HepG2 (cell line): ENCODE measurements around the gene PSENEN. TPM values are rescaled to one million over a fixed set of nuclear protein-coding genes. Genes with fewer than 3 reads are reported as not detected.

Experiments used
- ATF1 ChIP-seq: IDR thresholded peaks from 2 replicates; pipeline ENCODE4 v1.6.1; 2016; ENCODE audit warnings: mild to moderate bottlenecking, control low read depth
- CEBPB ChIP-seq: IDR thresholded peaks from 2 replicates; pipeline ENCODE4 v1.6.1; 2011; ENCODE audit warnings: low read depth, low read length, improper control_type of control experiment, borderline replicate concordance
- CEBPG ChIP-seq: IDR thresholded peaks from 2 replicates; pipeline ENCODE4 v1.6.1; 2016
- CREB1 ChIP-seq, 2 experiments: fragments of 450-650 bp in 1 of 2; IDR thresholded peaks; 2 replicates each; pipeline ENCODE4 v1.6.1; 2016 to 2017; ENCODE audit warnings: control low read depth in 1 of 2, mild to moderate bottlenecking in 1 of 2, missing compliant biosample characterization in 1 of 2, missing genetic modification characterization in 1 of 2
- CREM ChIP-seq, 2 experiments: sonication (generic) in 1 of 2; formaldehyde crosslinking in 1 of 2; IDR thresholded peaks; 2 replicates each; pipeline versions ENCODE4 v1.4.0 to v1.6.1; 2016 to 2020; ENCODE audit warnings: antibody characterized with exemption in 1 of 2, mild to moderate bottlenecking in 1 of 2, missing genetic modification reagents in 1 of 2
- FOXK1 ChIP-seq: sonication (generic); formaldehyde crosslinking; IDR thresholded peaks from 2 replicates; pipeline ENCODE4 v1.4.0; 2020; ENCODE audit warnings: low read depth, missing genetic modification reagents, borderline replicate concordance
- GATAD2A ChIP-seq: IDR thresholded peaks from 2 replicates; pipeline ENCODE4 v1.6.1; 2016
- MEIS1 ChIP-seq: sonication (generic); formaldehyde crosslinking; IDR thresholded peaks from 2 replicates; pipeline ENCODE4 v1.9.0; 2021; ENCODE audit warnings: mild to moderate bottlenecking, missing genetic modification reagents, moderate library complexity, borderline replicate concordance
- NFRKB ChIP-seq: fragments of 450-650 bp; IDR thresholded peaks from 2 replicates; pipeline ENCODE4 v1.6.1; 2017
- NFYC ChIP-seq: IDR thresholded peaks from 2 replicates; pipeline ENCODE4 v1.6.1; 2016; ENCODE audit warnings: missing genetic modification reagents, missing compliant biosample characterization
- NR3C1 ChIP-seq: sonication (generic); formaldehyde crosslinking; IDR thresholded peaks from 2 replicates; pipeline ENCODE4 v1.4.0; 2020; ENCODE audit warnings: missing genetic modification reagents
- RARG ChIP-seq: sonication (generic); formaldehyde crosslinking; IDR thresholded peaks from 2 replicates; pipeline ENCODE4 v1.4.0; 2020; ENCODE audit warnings: low read depth, mild to moderate bottlenecking, missing genetic modification reagents
- SOX13 ChIP-seq, 3 experiments: fragments of 450-650 bp in 1 of 3; sonication (generic) in 1 of 3; formaldehyde crosslinking in 1 of 3; IDR thresholded peaks in 2 of 3; conservative IDR thresholded peaks in 1 of 3; 2 replicates each; pipeline versions ENCODE4 v1.5.0 to v1.6.1; 2016 to 2020; ENCODE audit warnings: antibody characterized with exemption in 1 of 3, mild to moderate bottlenecking in 1 of 3, missing compliant biosample characterization in 1 of 3, missing genetic modification reagents in 1 of 3, moderate library complexity in 1 of 3
- TCF7 ChIP-seq: sonication (generic); IDR thresholded peaks from 2 replicates; pipeline ENCODE4 v1.6.1; 2016; ENCODE audit warnings: antibody characterized with exemption, low read depth
- ZNF121 ChIP-seq: sonication (generic); formaldehyde crosslinking; IDR thresholded peaks from 2 replicates; pipeline ENCODE4 v1.5.0; 2020; ENCODE audit warnings: mild to moderate bottlenecking, missing genetic modification reagents
- ZNF224 ChIP-seq: sonication (generic); formaldehyde crosslinking; IDR thresholded peaks from 2 replicates; pipeline ENCODE4 v1.5.0; 2020; ENCODE audit warnings: mild to moderate bottlenecking, missing genetic modification reagents
- ZNF24 ChIP-seq: fragments of 450-650 bp; IDR thresholded peaks from 2 replicates; pipeline ENCODE4 v1.6.1; 2017; ENCODE audit warnings: antibody characterized with exemption, mild to moderate bottlenecking
- ZNF30 ChIP-seq: sonication (generic); formaldehyde crosslinking; IDR thresholded peaks from 2 replicates; pipeline ENCODE4 v1.5.0; 2020; ENCODE audit warnings: mild to moderate bottlenecking, missing genetic modification reagents
- ZNF615 ChIP-seq: sonication (generic); formaldehyde crosslinking; IDR thresholded peaks from 2 replicates; pipeline ENCODE4 v1.5.0; 2020; ENCODE audit warnings: mild to moderate bottlenecking, missing genetic modification reagents, borderline replicate concordance
- ZNF772 ChIP-seq: sonication (generic); formaldehyde crosslinking; IDR thresholded peaks from 2 replicates; pipeline ENCODE4 v1.5.0; 2020; ENCODE audit warnings: mild to moderate bottlenecking, missing genetic modification reagents
- ZZZ3 ChIP-seq: sonication (generic); formaldehyde crosslinking; IDR thresholded peaks from 2 replicates; pipeline ENCODE4 v1.4.0; 2020; ENCODE audit warnings: missing genetic modification reagents, mild to moderate bottlenecking, borderline replicate concordance
- polyA plus RNA-seq, 8 experiments: library from polyadenylated mRNA; depleted of rRNA in 3 of 8; stranded (reverse) in 7 of 8; unstranded in 1 of 8; fragments of >200 nt; fragmentation: Illumina TruSeq in 4 of 8; extraction: Trizol in 4 of 8; gene quantifications; 2 replicates each; pipeline versions ENCODE4 v1.2.1 to v1.2.3, GENCODE V29; 2011 to 2016; ENCODE audit warnings: low read depth in 4 of 8, missing spikeins in 1 of 8, mixed read lengths in 1 of 8; ENCODE audit not compliant: insufficient read depth in 1 of 8
- total RNA-seq, 5 experiments: library from RNA; depleted of rRNA; stranded (reverse); fragments of >200 nt; fragmentation: Illumina TruSeq; extraction: Trizol; gene quantifications; 2 replicates each; pipeline ENCODE4 v1.2.3, GENCODE V29; 2016; ENCODE audit warnings: low read depth in 1 of 5
- TF ChIP-seq, protein P1 (sequence below): IDR thresholded peaks from 2 replicates; pipeline ENCODE4 v1.6.1; 2016; ENCODE audit warnings: low read depth, borderline replicate concordance
- TF ChIP-seq, protein P2 (sequence below): IDR thresholded peaks from 2 replicates; pipeline ENCODE4 v1.6.1; 2016; ENCODE audit warnings: low read depth
- TF ChIP-seq, protein P3 (sequence below): sonication (generic); formaldehyde crosslinking; IDR thresholded peaks from 2 replicates; pipeline ENCODE4 v1.5.0; 2020; ENCODE audit warnings: mild to moderate bottlenecking, missing genetic modification reagents
- TF ChIP-seq, protein P4 (sequence below): sonication (generic); formaldehyde crosslinking; IDR thresholded peaks from 2 replicates; pipeline ENCODE4 v1.8.0; 2022; ENCODE audit warnings: low read depth, missing genetic modification reagents

Gene PSENEN
- total and polyA plus RNA-seq, 2 of the 13 experiments (the other 11 are each of a cell fraction or from before 2014, with no cell fraction given), result 16.9 to 34.2 TPM

DNA sequence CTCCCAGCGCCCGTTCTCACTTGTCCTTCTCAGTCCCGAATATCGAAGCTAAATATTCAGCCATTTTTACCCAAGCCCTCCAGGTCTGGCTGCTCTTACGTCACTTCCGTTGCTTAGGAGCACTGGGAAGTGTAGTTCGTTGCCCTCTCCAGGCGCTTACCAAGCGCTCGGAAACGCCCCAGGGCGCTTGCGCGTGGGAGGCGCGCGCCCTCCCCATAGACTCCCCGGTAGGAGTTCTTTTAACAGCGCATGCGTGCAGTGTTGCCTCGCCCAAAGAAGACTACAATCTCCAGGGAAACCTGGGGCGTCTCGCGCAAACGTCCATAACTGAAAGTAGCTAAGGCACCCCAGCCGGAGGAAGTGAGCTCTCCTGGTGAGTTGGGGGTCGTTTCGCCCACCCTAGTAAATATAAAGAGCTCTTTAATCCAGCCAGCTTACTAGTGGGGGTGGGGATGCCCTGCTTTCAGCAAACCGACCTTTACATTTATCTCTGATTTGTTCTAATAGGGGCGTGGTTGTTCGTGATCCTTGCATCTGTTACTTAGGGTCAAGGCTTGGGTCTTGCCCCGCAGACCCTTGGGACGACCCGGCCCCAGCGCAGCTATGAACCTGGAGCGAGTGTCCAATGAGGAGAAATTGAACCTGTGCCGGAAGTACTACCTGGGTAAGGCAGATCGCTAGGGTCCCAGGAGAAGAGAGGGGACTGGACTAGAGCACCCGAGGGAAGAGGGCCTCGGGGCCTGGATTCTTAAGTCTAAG is at the start of gene PSENEN, which contains the start of gene U2AF1L4 (continued):
- TF ChIP-seq CEBPB (peak; percentile 67), ZNF772 (no peak), NR3C1 (CRISPR knock-in tag) (no peak), TCF7 (no peak), ZNF224 (0 out of 2 replicates have a peak, but pooled peaks have one; percentile 39), MEIS1 (no peak), NFYC (no peak), CREB1 (IDR thresholded peaks at IDR 0.05) (peak; percentile 95), CREB1 (CRISPR knock-in tag; IDR thresholded peaks at IDR 0.05) (peak; percentile 97), RARG (CRISPR knock-in tag) (no peak), CEBPG (CRISPR knock-in tag) (peak; percentile 46; the same call in 1 of the 2 replicates), GATAD2A (CRISPR knock-in tag) (no peak), ZNF615 (CRISPR knock-in tag) (no peak), ZZZ3 (CRISPR knock-in tag) (no peak), ATF1 (CRISPR knock-in tag) (peak; percentile 91), FOXK1 (CRISPR knock-in tag) (peak; percentile 26; the same call in 1 of the 2 replicates), SOX13 (IDR thresholded peaks at IDR 0.05) (no peak), SOX13 (CRISPR knock-in tag; conservative IDR thresholded peaks at IDR 0.05 in 1 of 2, IDR thresholded peaks at IDR 0.05 in 1 of 2) (no peak), ZNF30 (CRISPR knock-in tag) (no peak), CREM (IDR thresholded peaks at IDR 0.05) (peak; percentile 98), CREM (CRISPR knock-in tag; IDR thresholded peaks at IDR 0.05) (0 out of 2 replicates have a peak, but pooled peaks have one; percentile 35), NFRKB (no peak), ZNF24 (no peak), ZNF121 (no peak)
- TF ChIP-seq, protein P1, sequence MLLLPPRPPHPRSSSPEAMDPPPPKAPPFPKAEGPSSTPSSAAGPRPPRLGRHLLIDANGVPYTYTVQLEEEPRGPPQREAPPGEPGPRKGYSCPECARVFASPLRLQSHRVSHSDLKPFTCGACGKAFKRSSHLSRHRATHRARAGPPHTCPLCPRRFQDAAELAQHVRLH (CRISPR knock-in tag), result no peak
- TF ChIP-seq, protein P2, sequence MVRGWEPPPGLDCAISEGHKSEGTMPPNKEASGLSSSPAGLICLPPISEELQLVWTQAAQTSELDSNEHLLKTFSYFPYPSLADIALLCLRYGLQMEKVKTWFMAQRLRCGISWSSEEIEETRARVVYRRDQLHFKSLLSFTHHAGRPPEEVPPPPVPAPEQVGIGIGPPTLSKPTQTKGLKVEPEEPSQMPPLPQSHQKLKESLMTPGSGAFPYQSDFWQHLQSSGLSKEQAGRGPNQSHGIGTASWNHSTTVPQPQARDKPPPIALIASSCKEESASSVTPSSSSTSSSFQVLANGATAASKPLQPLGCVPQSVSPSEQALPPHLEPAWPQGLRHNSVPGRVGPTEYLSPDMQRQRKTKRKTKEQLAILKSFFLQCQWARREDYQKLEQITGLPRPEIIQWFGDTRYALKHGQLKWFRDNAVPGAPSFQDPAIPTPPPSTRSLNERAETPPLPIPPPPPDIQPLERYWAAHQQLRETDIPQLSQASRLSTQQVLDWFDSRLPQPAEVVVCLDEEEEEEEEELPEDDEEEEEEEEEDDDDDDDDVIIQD (CRISPR knock-in tag), result no peak
- TF ChIP-seq, protein P3, sequence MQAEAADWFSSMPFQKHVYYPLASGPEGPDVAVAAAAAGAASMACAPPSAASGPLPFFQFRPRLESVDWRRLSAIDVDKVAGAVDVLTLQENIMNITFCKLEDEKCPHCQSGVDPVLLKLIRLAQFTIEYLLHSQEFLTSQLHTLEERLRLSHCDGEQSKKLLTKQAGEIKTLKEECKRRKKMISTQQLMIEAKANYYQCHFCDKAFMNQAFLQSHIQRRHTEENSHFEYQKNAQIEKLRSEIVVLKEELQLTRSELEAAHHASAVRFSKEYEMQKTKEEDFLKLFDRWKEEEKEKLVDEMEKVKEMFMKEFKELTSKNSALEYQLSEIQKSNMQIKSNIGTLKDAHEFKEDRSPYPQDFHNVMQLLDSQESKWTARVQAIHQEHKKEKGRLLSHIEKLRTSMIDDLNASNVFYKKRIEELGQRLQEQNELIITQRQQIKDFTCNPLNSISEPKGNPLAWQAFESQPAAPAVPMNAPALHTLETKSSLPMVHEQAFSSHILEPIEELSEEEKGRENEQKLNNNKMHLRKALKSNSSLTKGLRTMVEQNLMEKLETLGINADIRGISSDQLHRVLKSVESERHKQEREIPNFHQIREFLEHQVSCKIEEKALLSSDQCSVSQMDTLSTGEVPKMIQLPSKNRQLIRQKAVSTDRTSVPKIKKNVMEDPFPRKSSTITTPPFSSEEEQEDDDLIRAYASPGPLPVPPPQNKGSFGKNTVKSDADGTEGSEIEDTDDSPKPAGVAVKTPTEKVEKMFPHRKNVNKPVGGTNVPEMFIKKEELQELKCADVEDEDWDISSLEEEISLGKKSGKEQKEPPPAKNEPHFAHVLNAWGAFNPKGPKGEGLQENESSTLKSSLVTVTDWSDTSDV (CRISPR knock-in tag), result no peak
- TF ChIP-seq, protein P4, sequence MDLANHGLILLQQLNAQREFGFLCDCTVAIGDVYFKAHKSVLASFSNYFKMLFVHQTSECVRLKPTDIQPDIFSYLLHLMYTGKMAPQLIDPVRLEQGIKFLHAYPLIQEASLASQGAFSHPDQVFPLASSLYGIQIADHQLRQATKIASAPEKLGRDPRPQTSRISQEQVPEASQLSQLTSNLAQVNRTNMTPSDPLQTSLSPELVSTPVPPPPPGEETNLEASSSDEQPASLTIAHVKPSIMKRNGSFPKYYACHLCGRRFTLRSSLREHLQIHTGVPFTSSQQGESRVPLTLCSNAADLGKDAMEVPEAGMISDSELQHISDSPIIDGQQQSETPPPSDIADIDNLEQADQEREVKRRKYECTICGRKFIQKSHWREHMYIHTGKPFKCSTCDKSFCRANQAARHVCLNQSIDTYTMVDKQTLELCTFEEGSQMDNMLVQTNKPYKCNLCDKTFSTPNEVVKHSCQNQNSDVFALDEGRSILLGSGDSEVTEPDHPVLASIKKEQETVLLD, result no peak
